GM21723 (cell line): Measurements from ENCODE around the gene RNF227.
"Not testable (repeated sequence)": the region's sequence is repeated elsewhere in the genome, so short reads cannot be mapped to it uniquely, and the experiment has no call there.

Experiments
- ATAC-seq: cut with Tn5 transposase; IDR thresholded peaks from one replicate; pipeline ENCODE4 v1.9.1; 2021; ENCODE audit warnings: mild to moderate bottlenecking, moderate library complexity; ENCODE audit not compliant: unreplicated experiment

The RNF227 gene

GRCh38 chr17:7915611-7916384 is at the start of gene RNF227:
Gene RNF227, minus strand, starts transcription at chr17:7916289. Its CDS starts 94 bp downstream, at chr17:7916195.
- peak; percentile 72 for ATAC-seq

- no peak for ATAC-seq
These were observed 45.3 kb upstream of the RNF227 start for GRCh38 chr17:7961421-7961820.

DNA sequence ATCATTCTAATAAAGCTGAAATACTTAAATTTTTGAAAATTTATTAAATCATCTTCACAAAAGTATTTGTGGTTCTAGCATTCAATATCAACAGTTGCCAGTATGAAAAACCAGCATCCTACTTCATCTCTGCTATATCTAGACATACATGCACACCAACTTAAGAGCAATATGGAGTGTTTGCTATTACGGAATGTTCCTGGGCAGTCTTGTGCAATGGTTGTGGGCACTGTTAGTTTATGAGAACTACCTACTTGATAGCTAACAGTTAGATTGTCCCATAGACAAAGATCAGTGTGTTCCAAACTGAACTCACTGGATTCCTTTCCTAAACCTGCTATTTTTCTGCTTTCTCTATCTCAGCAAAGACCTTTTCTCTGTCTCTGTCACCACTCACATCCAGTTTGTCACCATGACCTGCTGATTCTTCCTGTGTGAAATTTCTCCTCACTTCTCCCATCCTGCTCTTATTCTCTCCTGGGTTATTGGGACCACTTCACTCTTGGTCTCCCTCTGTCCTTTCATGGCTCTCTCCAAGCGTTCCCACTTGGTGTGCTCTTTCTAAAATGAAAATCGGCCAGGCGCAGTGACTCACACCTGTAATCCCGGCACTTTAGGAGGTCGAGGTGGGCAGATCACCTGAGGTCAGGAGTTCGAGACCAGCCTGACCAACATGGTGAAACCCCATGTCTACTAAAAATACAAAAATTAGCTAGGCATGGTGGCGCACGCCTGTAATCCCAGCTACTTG is 43.6 kb upstream of the RNF227 start:
- no peak for ATAC-seq

DNA sequence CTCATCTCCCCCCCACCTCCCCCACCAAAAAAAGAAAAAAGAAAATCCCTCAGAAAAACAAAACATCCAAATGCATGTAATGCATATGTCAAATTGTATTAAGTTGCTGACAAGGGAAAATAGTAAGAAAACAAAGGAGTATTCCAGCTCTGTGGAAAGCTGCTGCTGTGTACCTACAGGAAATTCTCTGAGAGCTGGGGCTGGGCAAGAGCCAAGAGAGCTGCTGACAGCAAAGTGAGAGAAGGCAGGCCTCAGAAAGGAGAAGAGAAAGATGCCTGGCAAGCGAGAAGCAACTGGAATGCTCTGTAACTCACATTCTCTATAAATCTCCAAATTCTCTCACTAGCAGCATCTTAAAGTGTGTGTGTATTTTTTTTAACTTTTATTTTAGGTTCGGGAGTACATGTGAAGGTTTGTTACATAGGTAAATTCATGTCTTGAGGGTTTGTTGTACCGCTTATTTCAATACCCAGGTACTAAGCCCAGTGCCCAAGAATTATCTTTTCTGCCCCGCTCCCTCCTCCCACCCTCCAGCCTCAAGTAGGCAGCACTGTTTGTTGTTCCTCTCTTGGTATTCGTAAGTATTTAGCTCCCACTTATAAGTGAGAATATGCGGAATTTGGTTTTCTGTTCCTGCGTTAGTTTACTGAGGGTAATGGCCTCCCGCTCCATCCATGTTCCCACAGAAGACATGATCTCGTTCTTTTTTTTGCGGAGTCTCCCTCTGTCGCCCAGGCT is 40.3 kb upstream of the RNF227 start:
- no peak for ATAC-seq

GRCh38 chr17:7955414-7956227 is 39.5 kb upstream of the RNF227 start:
- no peak for ATAC-seq

GRCh38 chr17:7953266-7953665 is 37.2 kb upstream of the RNF227 start:
- not testable (repeated sequence) for ATAC-seq

- peak; percentile 68 for ATAC-seq
These were observed 35.2 kb upstream of the RNF227 start for GRCh38 chr17:7951143-7951792.

GRCh38 chr17:7950578-7950977 is 34.5 kb upstream of the RNF227 start:
- no peak for ATAC-seq

- ATAC-seq, result no peak
These were observed 31.6 kb upstream of the RNF227 start for GRCh38 chr17:7947651-7948050.

DNA sequence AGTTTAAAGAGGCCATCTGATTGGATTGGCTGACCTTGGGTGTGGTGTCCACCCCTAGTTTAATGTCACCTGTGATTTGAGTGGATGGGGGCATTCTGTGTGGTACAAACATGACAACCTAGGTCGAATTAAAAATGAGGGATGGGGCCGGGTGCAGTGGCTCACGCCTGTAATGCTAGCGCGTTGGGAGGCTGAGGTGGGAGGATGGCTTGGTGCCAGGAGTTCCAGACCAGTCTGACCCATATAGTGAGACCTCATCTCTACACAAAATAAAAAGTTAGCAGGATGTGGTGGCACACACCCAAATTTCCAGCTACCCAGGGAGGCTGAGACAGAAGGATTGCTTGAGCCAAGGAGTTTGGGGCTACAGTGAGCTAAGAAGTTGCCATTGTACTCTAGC is 30.4 kb upstream of the RNF227 start:
- no peak for ATAC-seq

DNA sequence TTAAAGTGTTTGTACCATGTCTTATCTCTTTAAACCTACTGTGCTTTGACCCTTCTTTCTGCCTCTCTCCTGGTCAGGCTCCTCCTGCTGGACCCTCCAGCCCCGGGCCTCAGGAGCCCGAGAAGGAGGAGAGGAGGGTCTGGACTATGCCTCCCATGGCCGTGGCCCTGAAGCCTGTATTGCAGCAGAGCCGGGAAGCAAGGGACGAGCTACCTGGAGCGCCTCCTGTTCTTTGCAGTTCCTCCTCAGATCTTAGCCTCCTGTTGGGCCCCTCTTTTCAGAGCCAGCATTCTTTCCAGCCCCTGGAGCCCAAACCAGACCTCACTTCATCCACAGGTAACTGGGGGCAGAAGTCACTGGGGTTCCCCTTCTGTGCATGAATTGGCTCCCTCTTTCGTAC is 29.6 kb upstream of the RNF227 start:
- ATAC-seq, result no peak

GRCh38 chr17:7944326-7944725 is 28.2 kb upstream of the RNF227 start:
- no peak for ATAC-seq

- ATAC-seq, result no peak
These were observed 27.2 kb upstream of the RNF227 start for GRCh38 chr17:7943291-7943690.

- no peak for ATAC-seq
These were observed 24.7 kb upstream of the RNF227 start for GRCh38 chr17:7940743-7941142.

DNA sequence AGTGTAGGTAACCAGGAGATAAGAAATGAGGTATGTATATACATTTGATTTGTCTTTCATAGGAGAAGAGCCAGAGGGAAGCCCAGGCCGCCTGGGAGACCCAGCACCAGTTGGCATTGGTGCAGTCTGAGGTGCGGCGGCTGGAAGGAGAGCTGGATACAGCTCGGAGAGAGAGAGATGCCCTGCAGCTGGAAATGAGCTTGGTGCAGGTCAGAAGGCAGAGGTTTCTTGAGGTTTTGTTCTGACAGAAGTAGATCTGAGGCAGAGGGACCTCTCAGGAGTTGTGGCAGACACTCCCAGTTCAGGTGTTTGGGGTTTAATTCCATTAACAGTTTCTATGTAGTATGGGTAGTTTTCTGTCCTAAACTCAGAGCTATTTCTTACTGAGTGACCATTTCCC is 23.9 kb upstream of the RNF227 start:
- no peak for ATAC-seq

- no peak for ATAC-seq
These were observed 19.8 kb upstream of the RNF227 start for GRCh38 chr17:7935859-7936258.

DNA sequence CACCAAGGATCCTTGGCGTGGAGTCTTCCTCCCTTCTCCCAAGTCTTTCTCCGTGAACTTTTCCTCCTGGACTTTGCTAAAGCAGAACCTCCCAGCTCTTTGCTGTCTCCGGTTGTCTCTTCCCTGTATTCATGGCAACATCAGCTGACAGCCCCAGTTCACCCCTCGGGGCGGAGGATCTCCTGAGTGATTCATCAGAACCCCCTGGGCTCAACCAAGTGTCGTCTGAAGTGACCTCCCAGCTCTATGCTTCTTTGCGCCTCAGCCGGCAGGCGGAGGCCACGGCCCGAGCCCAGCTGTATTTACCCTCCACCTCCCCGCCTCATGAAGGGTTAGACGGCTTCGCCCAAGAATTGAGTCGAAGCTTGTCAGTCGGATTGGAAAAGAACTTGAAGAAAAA is 16.9 kb upstream of the RNF227 start:
- no peak for ATAC-seq

DNA sequence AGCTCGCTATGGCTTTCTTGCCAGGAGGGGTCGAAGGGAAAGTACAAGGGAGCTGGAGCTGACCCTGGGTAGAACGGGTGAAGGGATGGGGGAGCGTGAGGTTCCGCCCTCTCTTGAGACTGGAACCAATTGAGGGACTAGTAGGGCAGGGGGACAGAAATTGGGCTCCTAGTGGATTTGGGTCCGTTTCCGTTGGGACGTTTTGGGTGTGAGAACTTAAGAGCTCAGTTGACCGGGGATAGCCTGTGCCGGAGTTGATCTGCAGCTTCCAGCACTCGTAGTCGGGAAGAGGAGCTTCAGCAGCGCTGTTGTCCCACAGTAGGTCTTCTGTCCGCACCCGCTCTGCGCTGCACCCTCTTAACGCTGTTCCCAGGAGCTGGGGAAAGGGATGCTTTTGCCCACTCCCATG is 16.4 kb upstream of the RNF227 start:
- peak; percentile 14 for ATAC-seq

- peak; percentile 85 for ATAC-seq
These were observed 15.8 kb upstream of the RNF227 start, which contains the start of the genes CNTROB and TRAPPC1 for GRCh38 chr17:7931709-7932482. Gene CNTROB, plus strand, starts transcription at chr17:7932206. Its CDS starts 874 bp downstream, at chr17:7933080. Gene TRAPPC1, minus strand, starts transcription at chr17:7931946. Its CDS starts 117 bp downstream, at chr17:7931829.
